Measurements from ENCODE around the gene VCAM1. TPM values are rescaled to one million over a fixed set of nuclear protein-coding genes. Genes with fewer than 3 reads are reported as not detected.

VCAM1 gene
- polyA plus RNA-seq, 1 experiment: 0.05 TPM

GRCh38 chr1:100769323-100769722 is 49.8 kb downstream of the VCAM1 start:
- H3K4me3 ChIP-seq (ENCODE audit: low read depth, low read length): no peak overlapping the region
- no peak for DNase-seq (ENCODE audit: low read depth)
- POLR2A ChIA-PET: no interaction called here
- CTCF ChIA-PET: no interaction called here
- no peaks in the 10 kb centered on the region; the same call in 1 of the 2 replicates for H3K27me3 ChIP-seq (ENCODE audit: control insufficient read depth, insufficient read depth, low read length)
- H3K36me3 ChIP-seq (ENCODE audit: control insufficient read depth, insufficient read depth, low read length): no peaks in the 10 kb centered on the region
- TF ChIP-seq, protein P1, sequence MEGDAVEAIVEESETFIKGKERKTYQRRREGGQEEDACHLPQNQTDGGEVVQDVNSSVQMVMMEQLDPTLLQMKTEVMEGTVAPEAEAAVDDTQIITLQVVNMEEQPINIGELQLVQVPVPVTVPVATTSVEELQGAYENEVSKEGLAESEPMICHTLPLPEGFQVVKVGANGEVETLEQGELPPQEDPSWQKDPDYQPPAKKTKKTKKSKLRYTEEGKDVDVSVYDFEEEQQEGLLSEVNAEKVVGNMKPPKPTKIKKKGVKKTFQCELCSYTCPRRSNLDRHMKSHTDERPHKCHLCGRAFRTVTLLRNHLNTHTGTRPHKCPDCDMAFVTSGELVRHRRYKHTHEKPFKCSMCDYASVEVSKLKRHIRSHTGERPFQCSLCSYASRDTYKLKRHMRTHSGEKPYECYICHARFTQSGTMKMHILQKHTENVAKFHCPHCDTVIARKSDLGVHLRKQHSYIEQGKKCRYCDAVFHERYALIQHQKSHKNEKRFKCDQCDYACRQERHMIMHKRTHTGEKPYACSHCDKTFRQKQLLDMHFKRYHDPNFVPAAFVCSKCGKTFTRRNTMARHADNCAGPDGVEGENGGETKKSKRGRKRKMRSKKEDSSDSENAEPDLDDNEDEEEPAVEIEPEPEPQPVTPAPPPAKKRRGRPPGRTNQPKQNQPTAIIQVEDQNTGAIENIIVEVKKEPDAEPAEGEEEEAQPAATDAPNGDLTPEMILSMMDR (IDR thresholded peaks at IDR 0.05; ENCODE audit: insufficient read depth, low read depth, low read length): no peak

DNA sequence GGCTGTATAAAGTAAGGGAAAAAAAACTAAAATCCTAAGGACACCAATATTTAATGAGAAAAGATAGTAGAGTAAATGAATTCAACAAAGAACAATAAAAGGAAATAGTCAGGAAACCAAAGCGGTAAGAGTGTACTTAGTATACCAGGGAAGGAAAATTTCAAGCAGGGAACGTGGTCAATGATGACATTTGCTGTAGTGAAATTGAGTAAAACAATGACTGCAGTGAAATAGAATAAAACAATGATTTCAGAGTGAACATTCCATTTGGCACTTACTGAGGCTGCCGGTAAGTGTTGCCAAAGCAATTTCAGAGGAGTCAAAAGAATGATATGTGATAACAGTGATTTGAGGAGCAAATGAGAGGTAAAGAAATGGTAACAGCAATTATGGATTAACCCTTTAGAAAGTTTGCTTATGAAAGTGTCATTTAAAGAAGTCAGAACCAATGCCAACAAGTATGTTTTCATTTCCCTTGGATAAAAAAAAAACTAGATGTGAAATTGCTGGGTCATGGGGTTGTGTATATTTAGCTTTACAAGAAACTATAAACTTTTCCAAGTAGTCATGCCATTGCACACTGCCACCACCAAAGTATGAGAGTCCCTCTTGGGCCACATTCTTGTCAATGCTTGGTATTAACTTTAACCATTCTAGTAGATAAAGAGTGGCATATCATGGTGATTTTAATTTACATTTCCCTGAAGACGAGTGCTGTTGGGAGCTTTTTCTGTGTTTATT is 50.5 kb downstream of the VCAM1 start:
- ChIA-PET CTCF (interaction anchor here (0.6 kb wide), 3 partner anchors 23 to 229 kb away, joined by 3 to 5 read pairs (median 5); no protein-coding TSS in a partner anchor), POLR2A (no interaction called here)
- TF ChIP-seq, protein P1 (IDR thresholded peaks at IDR 0.05; ENCODE audit: insufficient read depth, low read depth, low read length): no peak
- H3K36me3 ChIP-seq (ENCODE audit: control insufficient read depth, insufficient read depth, low read length): no peaks in the 10 kb centered on the region
- no peaks in the 10 kb centered on the region; the same call in 1 of the 2 replicates for H3K27me3 ChIP-seq (ENCODE audit: control insufficient read depth, insufficient read depth, low read length)
- DNase-seq (ENCODE audit: low read depth): no peak
- no peak overlapping the region for H3K4me3 ChIP-seq (ENCODE audit: low read depth, low read length)

GRCh38 chr1:100773444-100773843 is 53.9 kb downstream of the VCAM1 start:
- Histone ChIP-seq H3K27me3 (ENCODE audit: control insufficient read depth, insufficient read depth, low read length) (no peaks in the 10 kb centered on the region), H3K4me3 (ENCODE audit: low read depth, low read length) (no peak overlapping the region), H3K36me3 (ENCODE audit: control insufficient read depth, insufficient read depth, low read length) (no peaks in the 10 kb centered on the region; the same call in 1 of the 2 replicates)
- POLR2A ChIA-PET: no interaction called here
- DNase-seq (ENCODE audit: low read depth): no peak
- CTCF ChIA-PET: no interaction called here
- TF ChIP-seq, protein P1 (IDR thresholded peaks at IDR 0.05; ENCODE audit: insufficient read depth, low read depth, low read length): no peak

DNA sequence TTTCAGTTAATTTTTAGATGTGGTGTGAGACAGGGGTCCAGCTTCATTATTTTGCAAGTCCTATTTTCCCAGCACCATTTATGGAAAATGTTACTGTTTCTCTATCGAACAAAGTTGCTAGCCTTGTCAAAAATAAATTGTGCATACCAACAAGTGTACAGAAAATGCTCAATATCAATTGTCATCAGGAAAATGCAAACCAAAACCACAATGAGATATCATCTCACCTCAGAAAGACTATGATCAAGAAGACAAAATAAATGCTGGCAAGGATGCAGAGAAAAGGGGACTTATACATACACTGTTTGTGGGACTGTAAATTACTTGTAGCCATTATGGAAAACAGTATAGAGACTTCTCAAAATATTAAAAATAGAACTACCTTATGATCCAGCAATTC is 54.8 kb downstream of the VCAM1 start:
- TF ChIP-seq, protein P1 (IDR thresholded peaks at IDR 0.05; ENCODE audit: insufficient read depth, low read depth, low read length): no peak
- Histone ChIP-seq H3K27me3 (ENCODE audit: control insufficient read depth, insufficient read depth, low read length) (no peaks in the 10 kb centered on the region), H3K36me3 (ENCODE audit: control insufficient read depth, insufficient read depth, low read length) (no peaks in the 10 kb centered on the region; the same call in 1 of the 2 replicates), H3K4me3 (ENCODE audit: low read depth, low read length) (no peak overlapping the region)
- ChIA-PET POLR2A (no interaction called here), CTCF (interaction anchor here (0.6 kb wide), 1 partner anchor 431 kb away, joined by 4 read pairs; no protein-coding TSS in a partner anchor)
- DNase-seq (ENCODE audit: low read depth): no peak

- H3K27me3 ChIP-seq (ENCODE audit: control insufficient read depth, insufficient read depth, low read length): no peaks in the 10 kb centered on the region
- POLR2A ChIA-PET: no interaction called here
- DNase-seq (ENCODE audit: low read depth): no peak
- CTCF ChIA-PET: no interaction called here
- TF ChIP-seq, protein P1 (IDR thresholded peaks at IDR 0.05; ENCODE audit: insufficient read depth, low read depth, low read length): no peak
- no peak overlapping the region for H3K4me3 ChIP-seq (ENCODE audit: low read depth, low read length)
- no peaks in the 10 kb centered on the region; the same call in 1 of the 2 replicates for H3K36me3 ChIP-seq (ENCODE audit: control insufficient read depth, insufficient read depth, low read length)
Measured at GRCh38 chr1:100775483-100775882, 55.9 kb downstream of the VCAM1 start.

All from BJ (cell line).